Activated naive CD4-positive, alpha-beta T cell (primary cell): ENCODE measurements around the gene ZC3H8.
A peak's percentile ranks its signal among the peaks of the same experiment; 100 is the strongest.
"Not testable (repeated sequence)": the region's sequence is repeated elsewhere in the genome, so short reads cannot be mapped to it uniquely, and the experiment has no call there.

Experiments used
- DNase-seq, 4 experiments: peaks; one replicate each; lab custom pipeline; 2025; lab: John Stamatoyannopoulos, UW

ZC3H8 gene

GRCh38 chr2:112259509-112260294 is 4.9 kb upstream of the ZC3H8 start:
- DNase-seq = peak; percentile 62 to 77 (median 73)

GRCh38 chr2:112257575-112257974 is 2.7 kb upstream of the ZC3H8 start:
- no peak for DNase-seq

DNA sequence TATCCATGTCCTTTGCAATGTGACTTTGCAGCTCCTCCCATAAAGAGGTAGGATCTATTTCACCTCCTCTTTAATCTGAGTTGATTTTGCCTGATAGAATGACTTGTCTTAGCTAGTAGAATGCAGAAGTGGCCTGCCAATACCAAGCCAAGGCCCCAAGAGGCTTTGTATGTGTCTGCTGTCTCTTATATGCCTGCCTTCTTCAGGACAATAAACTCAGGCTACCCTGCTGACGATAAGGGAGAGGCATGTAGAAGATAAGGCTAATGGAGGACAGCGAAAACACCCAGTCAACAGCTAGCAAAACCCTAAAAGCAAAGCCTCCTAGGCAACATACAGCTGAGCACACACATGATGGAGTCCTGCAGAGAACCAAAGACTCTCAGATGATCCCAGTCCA is 1.8 kb upstream of the ZC3H8 start:
- DNase-seq = no peak

DNA sequence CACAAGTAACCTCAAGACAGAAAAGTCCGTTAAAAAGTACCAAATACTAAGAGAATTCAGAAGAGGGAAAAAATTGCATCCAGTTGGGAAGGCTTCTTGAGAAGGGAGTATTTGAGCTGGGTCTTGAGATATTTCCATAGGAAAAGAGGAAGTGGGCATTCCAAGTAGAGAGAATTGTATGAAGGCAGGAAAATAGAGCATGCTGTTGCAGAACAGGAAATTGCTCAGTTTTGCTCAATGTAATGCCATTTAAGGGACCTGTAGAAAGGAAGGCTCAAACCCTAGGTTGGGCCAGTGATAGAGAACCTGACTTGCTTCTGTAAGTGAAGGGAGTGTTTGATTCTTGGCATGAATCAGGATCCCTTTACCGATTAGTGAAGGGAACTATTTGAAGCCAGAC is 1.0 kb upstream of the ZC3H8 start:
- no peak for DNase-seq

DNA sequence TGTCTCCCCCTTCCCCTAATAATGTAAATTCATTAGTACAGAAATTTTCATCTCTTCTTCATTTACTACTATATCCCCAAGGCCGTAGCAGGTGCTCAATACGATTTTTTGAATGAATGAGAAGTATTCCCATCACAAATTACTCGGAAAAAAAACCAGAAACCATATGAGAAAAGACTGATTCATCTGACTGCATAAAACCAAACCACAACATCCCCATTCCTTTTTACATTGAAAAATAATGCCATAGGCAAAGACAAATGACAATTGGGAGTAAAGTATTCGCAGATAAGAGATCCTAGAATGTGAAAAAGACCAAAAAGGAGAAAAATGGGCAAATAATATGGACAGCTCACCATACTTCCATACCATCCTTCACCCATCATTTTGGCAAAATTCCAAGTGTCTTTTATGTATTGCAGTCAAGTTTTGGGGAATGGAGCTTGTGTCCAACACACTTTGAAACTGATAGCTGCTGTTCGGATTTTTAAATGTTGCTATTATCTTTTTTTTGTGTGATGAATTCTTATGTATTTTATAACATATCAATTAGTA is 1.5 kb downstream of the ZC3H8 start:
- DNase-seq = no peak

GRCh38 chr2:112251271-112251670 is 3.6 kb downstream of the ZC3H8 start:
- no peak for DNase-seq

GRCh38 chr2:112244854-112245253 is 10.0 kb downstream of the ZC3H8 start:
- no peak for DNase-seq

DNA sequence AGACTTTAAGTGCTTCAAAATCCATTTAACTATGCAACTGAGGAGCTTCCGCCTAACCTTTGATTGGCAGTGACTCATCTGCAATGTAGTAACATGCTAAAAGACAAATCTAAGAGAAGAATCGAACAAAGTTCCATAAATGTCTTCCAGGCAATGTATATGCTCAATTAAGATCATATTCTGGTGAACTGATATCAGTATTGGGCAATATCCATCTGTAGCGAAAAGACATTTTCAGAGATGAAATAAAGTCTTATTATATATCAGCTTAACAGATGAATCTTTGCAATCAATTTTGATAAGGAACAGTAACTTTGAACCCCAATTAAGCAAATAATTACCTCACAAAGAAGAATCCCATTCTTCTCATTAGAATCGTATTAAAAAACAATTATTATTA is 11.6 kb downstream of the ZC3H8 start:
- DNase-seq = no peak

DNA sequence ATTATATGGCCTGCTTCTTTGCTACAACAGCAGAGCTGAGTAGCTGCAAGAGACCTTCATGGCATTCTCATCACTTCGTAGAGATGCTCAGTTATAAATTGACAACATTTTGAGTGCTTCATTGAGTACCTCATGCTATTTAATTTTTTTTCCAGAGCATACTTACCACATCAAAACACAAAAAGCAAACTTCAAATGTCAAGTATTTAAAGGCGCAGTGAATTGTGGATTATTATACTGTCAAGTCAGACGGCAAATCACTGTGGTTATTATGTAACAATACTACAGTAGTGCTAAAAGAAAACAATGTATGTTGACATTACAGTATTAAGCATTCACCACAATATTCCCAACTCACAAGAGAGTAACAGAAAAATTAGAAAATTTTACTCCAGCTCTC is 12.5 kb downstream of the ZC3H8 start:
- DNase-seq = no peak

DNA sequence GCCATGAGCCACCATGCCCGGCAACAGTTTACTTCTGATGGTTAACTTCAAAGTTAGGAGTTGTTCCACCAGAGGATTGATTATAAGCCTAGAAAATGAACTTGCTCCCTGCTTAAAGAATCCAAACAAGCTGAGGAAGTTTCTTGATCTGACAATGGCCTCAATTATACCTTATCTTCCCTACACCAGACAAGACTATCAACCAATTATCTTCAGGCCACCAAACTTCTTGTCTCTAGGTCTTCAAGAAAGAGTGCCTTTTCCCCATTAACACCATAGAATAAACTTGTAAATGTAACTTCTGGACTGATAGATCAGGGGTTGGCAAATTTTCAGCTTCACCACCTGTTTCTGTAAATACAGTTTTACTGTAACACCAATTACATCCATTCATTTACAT is 15.0 kb downstream of the ZC3H8 start:
- DNase-seq = no peak

DNA sequence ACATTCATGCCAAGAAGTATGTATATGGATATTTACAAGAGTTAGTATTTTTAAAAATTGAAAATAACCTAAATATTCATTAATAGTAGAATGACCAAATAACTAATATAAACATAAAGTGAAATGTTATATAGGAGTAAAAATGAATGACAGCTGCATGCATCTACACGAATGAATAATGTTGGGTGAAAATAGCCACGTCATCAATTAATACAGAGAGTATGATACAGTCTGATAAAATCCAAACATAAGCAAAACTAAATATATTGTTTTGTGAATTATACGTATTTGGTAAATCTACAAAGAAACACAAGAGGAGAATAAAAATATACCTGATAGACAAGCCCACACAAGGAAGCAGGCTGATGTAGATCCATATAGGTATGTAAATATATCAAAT is 24.5 kb downstream of the ZC3H8 start:
- DNase-seq = no peak

DNA sequence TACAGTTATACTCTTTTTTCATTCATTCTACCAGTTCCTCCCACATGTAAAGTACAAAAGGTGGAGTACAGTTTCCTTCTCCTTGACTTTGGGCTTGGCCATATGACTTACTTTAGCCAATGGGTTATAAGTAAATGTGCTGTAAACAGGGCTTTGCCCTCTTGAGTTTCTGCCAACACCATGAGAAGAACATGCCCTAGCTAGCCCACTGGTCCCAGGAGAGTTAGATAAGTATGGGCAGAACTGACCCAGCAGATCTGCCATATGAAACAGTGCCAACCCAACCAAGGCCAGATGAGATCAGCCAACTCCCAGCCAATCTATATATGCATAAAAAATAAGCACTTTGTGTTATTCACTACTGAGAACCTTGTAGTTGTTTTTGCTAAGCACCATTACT is 25.5 kb downstream of the ZC3H8 start:
- no peak for DNase-seq

DNA sequence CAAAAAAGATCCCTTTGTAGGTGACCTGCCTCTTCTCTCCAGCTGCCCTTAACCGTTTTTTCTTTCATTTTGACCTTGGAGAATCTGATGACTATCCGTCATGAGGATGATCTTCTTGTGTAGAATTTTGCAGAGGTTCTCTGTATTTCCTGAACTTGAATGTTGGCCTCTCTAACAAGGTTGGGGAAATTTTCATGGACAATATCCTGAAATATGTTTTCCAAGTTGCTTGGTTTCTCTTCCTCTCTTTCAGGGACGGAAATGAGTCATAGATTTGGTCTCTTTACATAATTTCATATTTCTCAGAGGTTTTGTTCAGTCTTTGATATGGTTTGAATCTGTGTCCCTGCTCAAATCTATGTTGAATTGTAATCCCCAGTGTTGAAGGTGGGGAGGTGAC is 34.0 kb downstream of the ZC3H8 start:
- no peak for DNase-seq

GRCh38 chr2:112220186-112220585 is 34.7 kb downstream of the ZC3H8 start:
- no peak for DNase-seq

GRCh38 chr2:112217854-112218253 is 37.0 kb downstream of the ZC3H8 start:
- no peak for DNase-seq

DNA sequence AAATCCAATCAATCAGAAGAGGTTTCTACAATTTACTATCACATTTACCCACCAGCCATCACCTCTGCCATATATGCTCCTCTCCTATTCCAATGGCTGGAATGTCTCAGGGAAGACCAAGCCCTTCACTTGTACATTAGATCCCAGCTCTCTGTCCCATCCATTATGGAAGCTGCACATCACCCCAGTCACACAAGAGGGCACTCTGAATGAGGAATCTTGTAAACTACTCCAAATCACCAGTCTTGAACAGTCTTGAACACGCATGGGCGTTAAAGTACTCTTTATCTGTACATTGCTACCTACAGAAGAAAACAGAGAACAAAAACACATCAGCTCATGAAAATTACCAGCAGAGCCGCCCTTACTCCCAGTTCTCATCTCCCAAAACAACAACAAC is 38.7 kb downstream of the ZC3H8 start:
- DNase-seq = no peak

DNA sequence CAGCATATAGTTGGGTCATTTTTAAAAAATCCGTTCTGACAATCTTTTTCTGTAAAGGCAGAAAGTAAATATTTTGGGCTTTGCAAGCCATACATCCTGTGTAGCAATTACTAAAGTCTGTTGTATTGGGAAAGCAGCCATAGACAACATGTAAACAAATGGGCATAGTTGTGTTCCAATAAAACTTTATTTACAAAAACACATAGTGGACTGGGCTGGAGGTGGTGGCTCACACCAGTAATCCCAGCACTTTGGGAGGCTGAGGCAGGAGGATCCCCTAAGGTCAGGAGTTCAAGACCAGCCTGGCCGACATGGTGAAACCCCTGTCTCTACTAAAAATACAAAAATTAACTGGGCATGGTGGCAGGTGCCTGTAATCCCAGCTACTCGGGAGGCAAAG is 46.9 kb downstream of the ZC3H8 start:
- not testable (repeated sequence) for DNase-seq

DNA sequence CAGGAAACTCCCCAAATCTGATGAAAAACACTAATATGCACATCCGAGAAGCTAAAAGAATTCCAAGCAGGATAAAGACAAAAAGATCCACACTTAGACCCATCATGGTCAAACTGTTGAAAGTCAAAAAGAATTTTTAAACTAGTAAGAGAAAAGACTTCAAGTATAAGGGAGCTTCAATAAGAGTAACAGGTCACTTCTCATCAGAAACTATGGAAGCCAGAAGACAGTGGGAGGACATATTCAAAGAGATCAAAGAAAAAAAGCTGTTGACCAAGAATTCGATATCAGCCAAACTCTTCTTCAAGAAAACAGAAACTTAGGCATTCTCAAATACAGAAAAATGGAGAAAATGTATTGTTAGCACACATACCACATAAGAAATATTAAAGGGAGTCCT is 50.4 kb downstream of the ZC3H8 start:
- no peak for DNase-seq

DNA sequence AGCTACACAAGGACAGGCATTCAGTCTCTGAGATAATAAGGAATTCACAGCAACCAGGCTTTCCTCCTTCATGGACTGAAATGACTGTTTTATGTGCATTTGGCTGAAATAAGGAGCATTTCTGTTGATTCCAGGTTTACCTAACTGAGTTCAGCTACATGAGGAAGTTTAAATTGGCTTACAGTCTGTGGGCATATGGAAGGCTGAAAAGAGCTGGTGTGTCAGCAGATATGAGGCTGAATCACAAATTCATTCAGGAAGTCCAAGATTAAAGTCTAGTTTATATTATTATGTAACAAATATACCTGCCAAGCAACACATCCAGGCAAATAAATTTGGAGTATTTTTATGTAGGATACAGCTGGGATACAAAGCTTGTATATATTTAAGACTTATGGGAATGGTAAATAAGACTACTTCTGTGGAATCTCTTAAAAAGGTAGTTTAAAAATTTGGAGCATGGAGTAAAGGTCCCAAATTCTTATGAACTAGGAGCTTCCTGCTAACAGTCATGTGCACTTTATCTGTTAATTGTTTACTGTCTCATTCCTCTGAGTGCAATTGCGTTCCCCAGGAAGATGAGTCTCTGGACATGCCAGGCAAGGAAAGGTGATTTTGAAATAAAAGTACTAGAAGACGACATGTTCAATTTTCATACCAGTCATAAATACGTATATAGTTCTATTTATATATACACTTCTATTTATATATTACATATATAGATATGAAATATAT is 53.0 kb downstream of the ZC3H8 start:
- DNase-seq = no peak

DNA sequence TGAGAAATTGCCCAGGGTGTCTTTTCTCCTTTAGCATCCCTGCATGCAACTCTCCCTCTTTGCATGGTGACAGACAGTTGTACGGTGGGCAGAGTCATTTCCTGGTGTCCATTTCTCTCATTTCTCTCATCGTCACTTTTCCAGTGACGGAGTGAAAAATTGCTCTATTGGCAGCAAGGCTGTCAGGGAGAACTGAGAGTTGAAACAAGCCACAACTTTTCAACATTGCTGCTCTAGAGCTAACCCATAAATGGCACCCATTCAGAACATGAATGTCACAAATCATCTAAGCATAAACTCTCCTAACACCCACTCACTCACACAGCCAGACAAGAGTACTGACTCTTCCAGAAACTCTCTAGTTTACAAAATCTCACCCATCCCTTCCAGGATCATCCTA is 55.7 kb downstream of the ZC3H8 start:
- DNase-seq = no peak

GRCh38 chr2:112198780-112199179 is 56.1 kb downstream of the ZC3H8 start:
- no peak for DNase-seq

DNA sequence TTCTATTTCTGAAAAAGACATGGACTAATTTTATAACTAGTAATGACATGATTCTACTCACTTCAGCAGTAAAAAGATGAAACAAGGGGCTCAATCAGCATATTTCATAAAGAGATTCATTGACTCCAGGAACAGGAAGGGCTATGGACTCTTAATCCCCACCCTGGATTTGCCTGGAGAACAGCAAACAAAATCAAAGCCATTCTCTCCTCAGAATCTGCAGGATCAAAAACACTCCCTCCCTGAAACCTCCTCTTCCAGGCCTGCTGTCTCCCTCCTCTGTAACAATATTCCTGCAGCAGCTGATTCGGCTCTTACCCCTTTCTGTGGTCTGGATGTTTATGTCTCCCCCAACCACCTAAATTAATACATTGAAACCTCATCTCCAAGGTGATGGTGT is 57.0 kb downstream of the ZC3H8 start:
- DNase-seq = no peak

- DNase-seq = no peak
These were observed 58.9 kb downstream of the ZC3H8 start for GRCh38 chr2:112195950-112196349.
